Breast epithelium (tissue), 4 donors: ENCODE measurements around the gene STRN3. TPM values are rescaled to one million over a fixed set of nuclear protein-coding genes. Genes with fewer than 3 reads are reported as not detected.

Experiments used
- DNase-seq, 2 donors: peaks; one replicate each; pipeline ENCODE4 v3.0.0-alpha.2; 2019; ENCODE audit warnings: low spot score in 2 of 2
- H3K27ac ChIP-seq, 2 donors: fragments of 200-600 bp; sonication (generic) in 1 of 2; one replicate each; pipeline ENCODE4 v1.5.1; 2016 to 2019; ENCODE audit warnings: mild to moderate bottlenecking in 1 of 2
- H3K27me3 ChIP-seq, 2 donors: fragments of 200-600 bp; sonication (generic) in 1 of 2; one replicate each; pipeline versions ENCODE4 v1.5.1 to v1.6.0; 2017 to 2019; ENCODE audit warnings: control low read depth in 1 of 2, mild to moderate bottlenecking in 1 of 2
- H3K36me3 ChIP-seq: fragments of 200-600 bp; one replicate; pipeline ENCODE4 v1.5.1; 2019
- H3K4me1 ChIP-seq, 2 donors: fragments of 200-600 bp; sonication (generic); one replicate each; pipeline ENCODE4 v1.5.1; 2016 to 2019; ENCODE audit warnings: control low read depth in 1 of 2
- H3K4me3 ChIP-seq, 3 donors: fragments of 200-600 bp; sonication (generic); 1 replicate in 2 of 3; 2 replicates in 1 of 3; pipeline ENCODE4 v1.5.1; 2016 to 2019; ENCODE audit warnings: mild to moderate bottlenecking in 3 of 3, moderate library complexity in 2 of 3
- H3K9me3 ChIP-seq, 2 donors: fragments of 200-600 bp; sonication (generic) in 1 of 2; one replicate each; pipeline ENCODE4 v1.5.1; 2016 to 2019; ENCODE audit warnings: control low read depth in 1 of 2
- POLR2A ChIP-seq: fragments of 450-650 bp; IDR thresholded peaks from one replicate; pipeline ENCODE4 v1.6.1; 2016; ENCODE audit warnings: antibody characterized with exemption, mild to moderate bottlenecking, moderate library complexity
- POLR2AphosphoS5 ChIP-seq, 3 donors: sonication (generic); formaldehyde crosslinking; IDR thresholded peaks; one replicate each; pipeline ENCODE4 v1.6.1; 2017; ENCODE audit warnings: antibody characterized with exemption in 3 of 3
- intact Hi-C: fragments of 100-400 bp; cut with DNase I; formaldehyde crosslinking; loops from one replicate; pipeline ENCODE4 v1.15.1; 2023; ENCODE audit warnings: low total_unique reads
- total RNA-seq, 3 donors: library from RNA; depleted of rRNA; stranded (reverse); fragments of >200 nt; gene quantifications; one replicate each; pipeline ENCODE4 v1.1.0, GENCODE V29; 2016
- TF ChIP-seq, protein P1 (sequence below), 3 donors: fragments of 450-650 bp; IDR thresholded peaks; one replicate each; pipeline ENCODE4 v1.5.1; 2016 to 2017; ENCODE audit warnings: antibody characterized with exemption in 3 of 3, mild to moderate bottlenecking in 3 of 3, moderate library complexity in 3 of 3

Gene STRN3
- total RNA-seq, 3 donors from 2014 or later = 43.5 to 60.7 (median 43.6) TPM

DNA sequence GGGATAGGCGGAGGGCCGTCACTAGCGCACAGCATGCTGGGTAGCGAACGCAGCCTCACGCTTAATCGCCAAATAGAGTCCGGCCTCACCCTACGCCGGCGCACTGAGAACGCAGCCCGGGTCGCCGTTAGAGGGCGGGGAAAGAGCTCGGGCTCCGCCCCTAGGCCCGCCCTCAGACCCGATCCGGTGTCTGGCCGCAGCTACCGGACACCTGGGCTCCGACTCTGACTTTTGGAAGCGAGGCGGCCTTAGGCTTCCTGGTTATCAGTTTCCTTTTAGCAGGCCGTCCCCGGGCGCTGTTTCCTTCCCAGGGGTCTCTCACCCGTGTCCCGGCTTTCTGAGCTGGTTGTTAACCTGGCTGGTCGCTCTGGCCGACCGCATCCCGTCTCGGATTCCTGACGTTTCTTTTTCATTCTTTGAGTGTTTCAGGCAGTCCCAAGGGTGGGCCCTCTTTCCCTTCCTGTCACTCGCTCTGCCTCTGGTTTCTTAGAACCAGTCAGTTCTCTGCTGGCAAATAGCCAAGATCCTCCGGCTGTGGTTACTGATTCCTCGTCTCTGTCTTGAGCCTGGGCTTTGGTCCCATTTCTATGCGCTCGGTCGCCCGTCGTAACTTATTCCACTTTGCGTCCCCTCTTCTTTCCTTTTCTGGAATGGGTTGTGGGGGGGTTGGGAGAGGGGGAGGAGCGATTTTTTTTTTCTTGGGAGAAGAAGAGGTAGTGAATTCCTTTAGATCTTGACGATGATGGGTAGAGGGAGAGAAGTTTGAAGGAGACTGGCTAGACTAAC lies 464 bp upstream of the STRN3 start:
- DNase-seq = peak; percentile 94 to 96
- peaks cover 3 to 7% of the 10 kb centered on the region in 2 donors for H3K4me1 ChIP-seq
- intact Hi-C loops = no loop called here

DNA sequence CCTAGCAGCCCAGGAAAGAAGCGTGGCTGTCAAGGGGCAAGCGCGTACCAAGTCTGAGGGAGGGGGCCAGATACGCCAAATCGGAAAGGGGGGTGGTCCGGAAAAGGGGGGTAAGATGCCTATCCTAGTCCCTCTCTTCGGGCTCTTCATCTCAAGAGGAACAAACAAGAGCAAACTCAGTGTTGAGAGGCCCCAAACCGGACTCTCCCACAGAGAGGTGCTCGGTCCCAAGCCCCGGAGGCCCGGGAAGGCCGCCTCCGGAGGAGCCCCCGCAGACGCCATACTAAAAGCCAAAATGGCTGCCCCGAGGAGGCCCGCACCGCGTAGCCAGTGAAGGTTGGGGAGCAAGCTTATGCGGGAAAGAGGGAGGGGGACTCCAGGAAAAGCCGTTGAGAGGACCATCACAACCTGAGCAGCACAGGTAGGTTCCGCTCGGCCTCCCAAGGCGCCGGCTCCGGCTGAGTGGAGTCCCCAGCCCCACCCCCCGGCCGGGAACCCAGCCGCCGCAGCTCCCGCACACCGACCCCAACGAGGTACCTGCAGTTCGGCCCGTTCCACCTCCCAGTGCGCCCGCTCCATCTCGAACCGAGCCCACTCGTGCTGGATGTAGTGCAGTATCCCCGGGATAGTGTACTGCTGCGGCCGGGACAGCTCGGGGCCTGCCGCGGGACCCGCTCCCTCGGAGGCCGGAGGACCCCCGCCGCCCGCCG lies 657 bp downstream of the STRN3 start, which contains the start of gene AP4S1:
AP4S1 (plus strand) TSS at position 283 of the 710 bp plus-strand sequence. CDS start 40,548 bp downstream, outside the sequence.
- intact Hi-C loops = no loop called here
- TF ChIP-seq POLR2A (no peak), POLR2AphosphoS5 (IDR thresholded peaks at IDR 0.05) (peak in 2 of 3 donors; percentile 9 to 50)
- TF ChIP-seq, protein P1, sequence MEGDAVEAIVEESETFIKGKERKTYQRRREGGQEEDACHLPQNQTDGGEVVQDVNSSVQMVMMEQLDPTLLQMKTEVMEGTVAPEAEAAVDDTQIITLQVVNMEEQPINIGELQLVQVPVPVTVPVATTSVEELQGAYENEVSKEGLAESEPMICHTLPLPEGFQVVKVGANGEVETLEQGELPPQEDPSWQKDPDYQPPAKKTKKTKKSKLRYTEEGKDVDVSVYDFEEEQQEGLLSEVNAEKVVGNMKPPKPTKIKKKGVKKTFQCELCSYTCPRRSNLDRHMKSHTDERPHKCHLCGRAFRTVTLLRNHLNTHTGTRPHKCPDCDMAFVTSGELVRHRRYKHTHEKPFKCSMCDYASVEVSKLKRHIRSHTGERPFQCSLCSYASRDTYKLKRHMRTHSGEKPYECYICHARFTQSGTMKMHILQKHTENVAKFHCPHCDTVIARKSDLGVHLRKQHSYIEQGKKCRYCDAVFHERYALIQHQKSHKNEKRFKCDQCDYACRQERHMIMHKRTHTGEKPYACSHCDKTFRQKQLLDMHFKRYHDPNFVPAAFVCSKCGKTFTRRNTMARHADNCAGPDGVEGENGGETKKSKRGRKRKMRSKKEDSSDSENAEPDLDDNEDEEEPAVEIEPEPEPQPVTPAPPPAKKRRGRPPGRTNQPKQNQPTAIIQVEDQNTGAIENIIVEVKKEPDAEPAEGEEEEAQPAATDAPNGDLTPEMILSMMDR (IDR thresholded peaks at IDR 0.05) = no peak

More for the DNA sequence above, 464 bp upstream of the STRN3 start:
- TF ChIP-seq, protein P1 (IDR thresholded peaks at IDR 0.05) = no peak
- TF ChIP-seq POLR2A (peak; percentile 24), POLR2AphosphoS5 (IDR thresholded peaks at IDR 0.05) (peak; percentile 68 to 75 (median 74))
- Histone ChIP-seq H3K27me3 (no peaks in the 10 kb centered on the region), H3K4me3 (peak overlapping the region; percentile 89 to 100 (median 95)), H3K9me3 (no peaks in the 10 kb centered on the region), H3K36me3 (no peaks in the 10 kb centered on the region), H3K27ac (peak overlapping the region; percentile 100)

DNA sequence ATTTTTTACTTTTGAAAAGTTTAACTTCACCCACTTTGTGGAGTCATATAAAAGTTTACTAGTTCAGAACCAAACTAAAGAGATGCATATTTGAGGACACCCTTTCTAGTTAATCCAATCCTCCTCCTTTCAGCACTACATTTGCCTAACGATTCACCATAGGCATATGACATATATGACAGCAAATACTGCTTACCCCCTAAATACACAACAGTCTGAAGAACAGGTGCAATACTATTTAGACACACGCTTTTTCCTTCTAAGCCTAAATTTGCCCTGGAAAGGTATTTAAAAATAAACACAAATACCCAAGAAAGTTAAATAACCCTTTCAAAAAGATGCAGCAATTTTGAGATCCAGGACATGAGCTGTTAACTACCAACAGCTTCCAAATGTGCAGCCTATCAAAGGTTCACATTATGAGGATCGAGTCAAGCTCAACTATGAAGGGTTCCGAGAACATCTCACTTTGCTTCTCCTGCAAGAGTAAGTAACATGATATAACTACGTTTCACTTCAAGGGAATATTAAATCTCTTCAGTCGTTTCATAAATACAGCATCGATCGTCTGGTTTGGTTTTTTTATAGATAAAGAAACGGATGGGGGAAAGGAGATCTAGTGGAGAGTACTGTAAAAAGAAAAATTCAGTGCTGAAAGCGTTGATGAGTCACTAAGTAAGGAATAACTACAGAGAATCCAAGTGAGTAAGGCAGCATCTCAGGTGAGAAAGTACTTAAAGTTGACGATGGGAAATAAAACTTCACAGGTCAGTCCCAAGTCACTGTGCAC lies 1.4 kb downstream of the STRN3 start:
- no peak for TF ChIP-seq POLR2A
- TF ChIP-seq, protein P1 (IDR thresholded peaks at IDR 0.05) = no peak
- no peak for TF ChIP-seq POLR2AphosphoS5 (IDR thresholded peaks at IDR 0.05)
- Histone ChIP-seq H3K9me3 (no peaks in the 10 kb centered on the region), H3K27me3 (no peaks in the 10 kb centered on the region), H3K36me3 (no peaks in the 10 kb centered on the region), H3K4me1 (peaks cover 3 to 7% of the 10 kb centered on the region in 2 donors), H3K4me3 (peak overlapping the region; percentile 89 to 100 (median 95)), H3K27ac (peak overlapping the region; percentile 100)
- DNase-seq = no peak
- intact Hi-C loops = no loop called here

More for the DNA sequence above, 657 bp downstream of the STRN3 start, which contains the start of gene AP4S1:
- Histone ChIP-seq H3K4me3 (peak within 1 kb of the TSS; percentile 89 to 100 (median 95)), H3K36me3 (no peaks in the 10 kb centered on the region), H3K9me3 (no peaks in the 10 kb centered on the region), H3K27ac (peak within 1 kb of the TSS; percentile 100), H3K27me3 (no peaks in the 10 kb centered on the region), H3K4me1 (peaks cover 3 to 7% of the 10 kb centered on the region in 2 donors)
- peak; percentile 34 to 57 for DNase-seq

DNA sequence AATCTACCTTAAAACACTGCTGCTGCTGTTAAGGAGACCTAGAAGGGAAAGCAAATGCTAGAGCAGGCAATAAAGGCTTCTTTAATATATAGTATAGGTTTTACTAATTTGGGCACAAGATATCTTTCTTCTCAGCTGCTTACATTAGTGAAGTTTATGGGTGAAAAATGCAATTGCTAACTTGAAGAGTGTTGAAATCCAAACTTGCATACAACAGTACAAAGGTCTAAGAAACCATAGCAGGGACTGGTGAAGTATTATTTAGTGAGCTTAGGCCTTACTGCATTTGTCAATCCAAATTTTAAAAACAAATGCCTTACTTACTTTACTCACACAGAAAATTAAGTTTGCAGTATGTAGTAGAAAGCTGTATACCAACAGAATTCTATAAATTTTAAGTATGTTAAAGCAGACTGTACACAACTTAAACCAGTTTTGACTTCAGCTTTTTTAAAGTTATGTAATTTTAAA lies 2.1 kb downstream of the STRN3 start:
- TF ChIP-seq POLR2A (no peak), POLR2AphosphoS5 (IDR thresholded peaks at IDR 0.05) (no peak)
- TF ChIP-seq, protein P1 (IDR thresholded peaks at IDR 0.05) = no peak
- Histone ChIP-seq H3K4me3 (peak overlapping the region in 2 of 3 donors; percentile 89 to 100), H3K4me1 (peaks cover 3 to 7% of the 10 kb centered on the region in 2 donors), H3K9me3 (no peaks in the 10 kb centered on the region), H3K27ac (no peak overlapping the region), H3K36me3 (no peaks in the 10 kb centered on the region), H3K27me3 (no peaks in the 10 kb centered on the region)
- intact Hi-C loops = no loop called here
- no peak for DNase-seq
